H1 (cell line): Measurements from ENCODE around the gene ARSK. TPM values are rescaled to one million over a fixed set of nuclear protein-coding genes. Genes with fewer than 3 reads are reported as not detected.

Source experiments
- CTCF ChIA-PET: fragments of 300-600 bp; sonication (Branson Sonifier 250); formaldehyde crosslinking; loops from one replicate; lab custom pipeline; 2021; ENCODE audit not compliant: partially characterized antibody; lab: Charles Lee
- POLR2A ChIA-PET: fragments of 300-600 bp; sonication (Branson Sonifier 250); formaldehyde crosslinking; loops from one replicate; lab custom pipeline; 2021; ENCODE audit warnings: inconsistent platforms; ENCODE audit not compliant: partially characterized antibody; lab: Charles Lee
- DNase-seq, 2 experiments: peaks; one replicate each; pipeline versions ENCODE4 v3.0.0 to v3.0.0-alpha.2; 2010 to 2022; ENCODE audit warnings: low spot score in 2 of 2, low read depth in 1 of 2, mixed read lengths in 1 of 2
- FAIRE-seq: peaks from 2 replicates; lab custom pipeline; 2011; peaks lifted over from hg19 to GRCh38; lab: Jason Lieb, UNC
- H2AFZ ChIP-seq: 2 replicates; pipeline ENCODE4 v1.8.1; 2012; ENCODE audit warnings: low read length, inconsistent platforms
- H2AK5ac ChIP-seq: 2 replicates; pipeline ENCODE4 v1.6.1; 2013; ENCODE audit warnings: low read depth, low read length
- H2BK120ac ChIP-seq: replicated peaks from 2 replicates; pipeline ENCODE3; 2013; ENCODE audit warnings: low read depth, low read length, inconsistent platforms
- H2BK12ac ChIP-seq: 2 replicates; pipeline ENCODE4 v1.6.1; 2013; ENCODE audit warnings: low read depth, low read length
- H2BK15ac ChIP-seq: 2 replicates; pipeline ENCODE4 v1.6.1; 2013; ENCODE audit warnings: low read length
- H2BK20ac ChIP-seq: 2 replicates; pipeline ENCODE4 v1.6.1; 2013; ENCODE audit warnings: low read length
- H2BK5ac ChIP-seq: 2 replicates; pipeline ENCODE4 v1.6.1; 2013; ENCODE audit warnings: low read depth, low read length
- H3K14ac ChIP-seq: 2 replicates; pipeline ENCODE4 v1.6.1; 2013; ENCODE audit warnings: inconsistent platforms; ENCODE audit not compliant: insufficient read length
- H3K18ac ChIP-seq: 2 replicates; pipeline ENCODE4 v1.6.1; 2013; ENCODE audit warnings: low read length; ENCODE audit errors: extremely low read depth
- H3K23ac ChIP-seq: 2 replicates; pipeline ENCODE4 v1.6.1; 2013; ENCODE audit warnings: inconsistent platforms; ENCODE audit not compliant: insufficient read length
- H3K23me2 ChIP-seq: 2 replicates; pipeline ENCODE4 v1.6.1; 2013; ENCODE audit warnings: low read depth, low read length
- H3K27ac ChIP-seq: 2 replicates; pipeline ENCODE4 v1.6.1; 2011; ENCODE audit warnings: low read depth, low read length, inconsistent platforms
- H3K27me3 ChIP-seq, 4 experiments: replicated peaks in 1 of 4; 1 replicate in 1 of 4; 2 replicates in 3 of 4; pipeline versions ENCODE4 v1.6.1 to v1.8.1; 2011 to 2013; ENCODE audit warnings: low read length in 3 of 4, mild to moderate bottlenecking in 3 of 4, inconsistent platforms in 2 of 4, mixed read lengths in 2 of 4, moderate library complexity in 1 of 4; ENCODE audit not compliant: control insufficient read depth in 3 of 4, insufficient read depth in 3 of 4; ENCODE audit errors: extremely low read depth in 1 of 4
- H3K36me3 ChIP-seq, 4 experiments: 2 replicates each; pipeline versions ENCODE4 v1.6.1 to v1.8.1; 2011 to 2013; ENCODE audit warnings: mild to moderate bottlenecking in 4 of 4, low read length in 3 of 4, moderate library complexity in 2 of 4, control low read depth in 1 of 4, inconsistent platforms in 1 of 4; ENCODE audit not compliant: insufficient read depth in 4 of 4, control insufficient read depth in 2 of 4
- H3K4ac ChIP-seq: replicated peaks from 2 replicates; pipeline ENCODE3; 2013; ENCODE audit warnings: low read length, low read depth, mixed read lengths, inconsistent platforms; ENCODE audit not compliant: insufficient read length
- H3K4me1 ChIP-seq, 4 experiments: replicated peaks in 1 of 4; 1 replicate in 1 of 4; 2 replicates in 3 of 4; pipeline versions ENCODE4 v1.6.1 to v1.8.1; 2011 to 2013; ENCODE audit warnings: low read length in 3 of 4, inconsistent platforms in 2 of 4, mixed read lengths in 1 of 4; ENCODE audit not compliant: insufficient read depth in 4 of 4, control insufficient read depth in 3 of 4
- H3K4me2 ChIP-seq, 2 experiments: 2 replicates each; pipeline versions ENCODE4 v1.6.1 to v1.8.1; 2011 to 2013; ENCODE audit warnings: low read depth in 2 of 2, low read length in 2 of 2, control low read depth in 1 of 2, inconsistent platforms in 1 of 2, mild to moderate bottlenecking in 1 of 2; ENCODE audit not compliant: insufficient read depth in 1 of 2
- H3K4me3 ChIP-seq, 4 experiments: fragments of 200-600, 300-600 bp in 1 of 4; sonication (generic), shearing (Covaris generic), sonication (Bioruptor Twin) in 1 of 4; 2 replicates each; pipeline versions ENCODE4 v1.5.1 to v1.8.1; 2011 to 2016; ENCODE audit warnings: low read length in 4 of 4, low read depth in 3 of 4, control low read depth in 2 of 4, inconsistent platforms in 2 of 4, mild to moderate bottlenecking in 2 of 4, mixed read lengths in 1 of 4, moderate library complexity in 1 of 4; ENCODE audit not compliant: insufficient read depth in 2 of 4; ENCODE audit errors: extremely low read depth in 1 of 4
- H3K56ac ChIP-seq: replicated peaks from 2 replicates; pipeline ENCODE3; 2013; ENCODE audit warnings: low read depth, mild to moderate bottlenecking, mixed read lengths, low read length, inconsistent platforms; ENCODE audit not compliant: insufficient read length
- H3K79me1 ChIP-seq: 2 replicates; pipeline ENCODE4 v1.6.1; 2013; ENCODE audit warnings: low read depth, low read length, control low read depth
- H3K79me2 ChIP-seq, 2 experiments: 2 replicates each; pipeline versions ENCODE4 v1.6.1 to v1.8.1; 2012 to 2013; ENCODE audit warnings: low read length in 2 of 2, mild to moderate bottlenecking in 2 of 2, inconsistent platforms in 1 of 2; ENCODE audit not compliant: insufficient read depth in 2 of 2, control insufficient read depth in 1 of 2
- H3K9ac ChIP-seq, 4 experiments: replicated peaks in 1 of 4; 1 replicate in 1 of 4; 2 replicates in 3 of 4; pipeline versions ENCODE4 v1.6.1 to v1.8.1; 2011 to 2013; ENCODE audit warnings: low read depth in 3 of 4, low read length in 3 of 4, control low read depth in 2 of 4, mild to moderate bottlenecking in 2 of 4, moderate library complexity in 2 of 4, inconsistent platforms in 1 of 4; ENCODE audit errors: extremely low read depth in 1 of 4
- H3K9me3 ChIP-seq, 2 experiments: 2 replicates each; pipeline versions ENCODE4 v1.6.1 to v1.8.1; 2012 to 2013; ENCODE audit warnings: mild to moderate bottlenecking in 2 of 2, moderate library complexity in 2 of 2, control low read depth in 1 of 2, inconsistent platforms in 1 of 2, low read depth in 1 of 2, low read length in 1 of 2, mixed read lengths in 1 of 2; ENCODE audit not compliant: insufficient read depth in 2 of 2
- H4K20me1 ChIP-seq, 2 experiments: replicated peaks in 1 of 2; 2 replicates each; pipeline versions ENCODE3 to v1.8.1; 2011 to 2013; ENCODE audit warnings: inconsistent platforms in 2 of 2, low read length in 2 of 2, mild to moderate bottlenecking in 1 of 2; ENCODE audit not compliant: insufficient read depth in 2 of 2, control insufficient read depth in 1 of 2
- H4K5ac ChIP-seq: 2 replicates; pipeline ENCODE4 v1.6.1; 2013; ENCODE audit warnings: low read length, low read depth, mixed read lengths, inconsistent platforms; ENCODE audit not compliant: insufficient read length
- H4K8ac ChIP-seq: 2 replicates; pipeline ENCODE4 v1.8.0; 2013; ENCODE audit warnings: mild to moderate bottlenecking, moderate library complexity, low read length, inconsistent platforms; ENCODE audit not compliant: insufficient read depth; ENCODE audit errors: extremely low read depth
- H4K91ac ChIP-seq: replicated peaks from 2 replicates; pipeline ENCODE3; 2013; ENCODE audit warnings: low read length, mixed read lengths, inconsistent platforms; ENCODE audit not compliant: insufficient read length
- BRCA1 ChIP-seq: IDR thresholded peaks from 2 replicates; pipeline ENCODE4 v1.6.1; 2012; ENCODE audit warnings: low read depth, low read length, improper control_type of control experiment
- CREB1 ChIP-seq: IDR thresholded peaks from 2 replicates; pipeline ENCODE4 v1.6.1; 2012; ENCODE audit warnings: inconsistent platforms
- EP300 ChIP-seq, 2 experiments: IDR thresholded peaks; 1 replicate in 1 of 2; 2 replicates in 1 of 2; pipeline ENCODE4 v1.6.1; 2011 to 2012; ENCODE audit warnings: low read depth in 2 of 2, low read length in 2 of 2, mild to moderate bottlenecking in 2 of 2, borderline replicate concordance in 1 of 2, inconsistent platforms in 1 of 2, moderate library complexity in 1 of 2
- EZH2 ChIP-seq: fragments of 200-600 bp; sonication (generic); IDR thresholded peaks from 2 replicates; pipeline ENCODE4 v1.7.1; 2012; ENCODE audit warnings: low read depth, mild to moderate bottlenecking, moderate library complexity, low read length, inconsistent platforms; ENCODE audit not compliant: severe bottlenecking
- FOSL1 ChIP-seq: IDR thresholded peaks from 2 replicates; pipeline ENCODE4 v1.6.1; 2011; ENCODE audit warnings: mild to moderate bottlenecking, low read depth, low read length, moderate library complexity; ENCODE audit not compliant: insufficient read depth
- GABPA ChIP-seq: IDR thresholded peaks from 2 replicates; pipeline ENCODE4 v1.6.1; 2011; ENCODE audit warnings: mild to moderate bottlenecking, low read length, moderate library complexity, borderline replicate concordance; ENCODE audit not compliant: insufficient read depth
- HDAC2 ChIP-seq, 2 experiments: fragments of 300-600 bp in 1 of 2; sonication (generic) in 1 of 2; IDR thresholded peaks; 2 replicates each; pipeline ENCODE4 v1.6.1; 2011 to 2012; ENCODE audit warnings: low read depth in 2 of 2, low read length in 2 of 2, mild to moderate bottlenecking in 2 of 2, moderate library complexity in 2 of 2, borderline replicate concordance in 1 of 2, inconsistent platforms in 1 of 2
- SIN3A ChIP-seq, 2 experiments: IDR thresholded peaks in 1 of 2; conservative IDR thresholded peaks in 1 of 2; 2 replicates each; pipeline ENCODE4 v1.6.1; 2011 to 2012; ENCODE audit warnings: low read length in 2 of 2, improper control_type of control experiment in 1 of 2, low read depth in 1 of 2, mild to moderate bottlenecking in 1 of 2
- SP4 ChIP-seq: IDR thresholded peaks from 2 replicates; pipeline ENCODE4 v1.6.1; 2012; ENCODE audit warnings: low read length, inconsistent platforms
- TCF12 ChIP-seq: IDR thresholded peaks from 2 replicates; pipeline ENCODE4 v1.6.1; 2011; ENCODE audit warnings: low read depth, mild to moderate bottlenecking, low read length
- TEAD4 ChIP-seq: IDR thresholded peaks from 2 replicates; pipeline ENCODE4 v1.6.1; 2012; ENCODE audit warnings: low read depth, low read length, inconsistent platforms, mixed read lengths
- YY1 ChIP-seq: IDR thresholded peaks from 2 replicates; pipeline ENCODE4 v1.6.1; 2011; ENCODE audit warnings: low read depth, mild to moderate bottlenecking, low read length
- WGBS, 2 experiments: shearing (Covaris generic) in 1 of 2; methylation state at CpG; one replicate each; pipeline versions ENCODE4 v1.1.6 to v1.1.7; 2013 to 2015; ENCODE audit warnings: low lambda C conversion rate in 2 of 2, mixed read lengths in 2 of 2, inconsistent platforms in 1 of 2, low coverage in 1 of 2, missing lambda C conversion rate in 1 of 2; ENCODE audit not compliant: insufficient replicate concordance in 2 of 2, insufficient coverage in 1 of 2, insufficient read length in 1 of 2; ENCODE audit errors: extremely low coverage in 1 of 2, missing lambda C conversion rate in 1 of 2; 5-methylcytosine and 5-hydroxymethylcytosine counted together
- polyA plus RNA-seq, 7 experiments: library from polyadenylated mRNA; depleted of rRNA in 3 of 7; stranded (reverse) in 5 of 7; unstranded in 2 of 7; fragments of >200 nt in 5 of 7; fragments of 200-250 nt in 2 of 7; gene quantifications; 1 replicate in 5 of 7; 2 replicates in 1 of 7; 4 replicates in 1 of 7; pipeline versions ENCODE4 v1.2.1 to v1.2.3, GENCODE V29; 2011 to 2013; ENCODE audit warnings: missing spikeins in 2 of 7, mixed read lengths in 2 of 7
- total RNA-seq: library from RNA; stranded (reverse); fragmentation: NEBNext Ultra II Directional; extraction: Animal tissue kit (Norgen Biotek cat#: 25700); gene quantifications from 2 replicates; pipeline ENCODE4 v1.2.1, GENCODE V29; 2021
- TF ChIP-seq, protein P1 (sequence below): IDR thresholded peaks from 2 replicates; pipeline ENCODE4 v1.6.1; 2011; ENCODE audit warnings: low read length, improper control_type of control experiment

The ARSK gene
- total and polyA plus RNA-seq, 2 of the 8 experiments (the other 6 are each of a cell fraction or from before 2014, with no cell fraction given), result 8.4 to 14.1 TPM

DNA sequence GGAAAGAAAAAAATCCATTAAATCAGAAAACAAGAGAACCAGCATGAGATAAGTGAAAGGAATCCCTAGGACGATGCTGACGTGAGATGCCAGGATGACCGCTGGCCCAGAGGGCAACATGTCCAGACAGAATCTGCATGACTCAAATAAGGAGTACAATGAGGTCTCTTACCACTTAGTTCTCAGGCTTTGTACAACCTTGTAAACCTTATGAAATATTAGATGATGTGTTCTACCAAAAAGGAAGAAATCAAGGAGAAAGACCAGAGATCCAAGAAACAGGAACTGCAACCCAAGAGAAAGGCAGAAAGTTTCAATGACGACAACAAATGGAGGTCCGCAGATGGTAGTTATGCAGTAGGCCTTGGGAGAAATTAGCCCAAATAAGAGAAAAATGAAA, 62.2 kb downstream of the ARSK start:
- no peak overlapping the region for H4K91ac ChIP-seq
- peaks cover 0 to 6% of the 10 kb centered on the region in 2 experiments; a peak in 2 of 4 replicates for H3K9me3 ChIP-seq
- H2BK120ac ChIP-seq, result no peak overlapping the region
- H3K9ac ChIP-seq, result no peak overlapping the region
- FAIRE-seq (no peak), DNase-seq (no peak)
- no peak overlapping the region for H3K23ac ChIP-seq
- H3K79me1 ChIP-seq, result no peaks in the 10 kb centered on the region
- H3K36me3 ChIP-seq, result no peaks in the 10 kb centered on the region
- H2BK5ac ChIP-seq, result no peak overlapping the region
- no peaks in the 10 kb centered on the region for H3K79me2 ChIP-seq
- H3K4ac ChIP-seq, result no peak overlapping the region
- no peak overlapping the region for H2BK20ac ChIP-seq
- peaks cover 6 to 13% (median 9%) of the 10 kb centered on the region in 4 experiments for H3K4me1 ChIP-seq
- H2AK5ac ChIP-seq, result no peak overlapping the region
- ChIA-PET POLR2A (no interaction called here), CTCF (no interaction called here)
- no peak overlapping the region for H2BK12ac ChIP-seq
- H3K4me3 ChIP-seq, result no peak overlapping the region
- H4K8ac ChIP-seq, result no peak overlapping the region
- WGBS, 2 experiments, result 85% methylated on average over 5 of the region's 5 CpGs; no CpG with 5 or more reads in 1 of the 2 experiments
- peaks cover 15% of the 10 kb centered on the region for H3K23me2 ChIP-seq
- no peak overlapping the region for H2AFZ ChIP-seq
- no peak overlapping the region for H4K5ac ChIP-seq
- no peak overlapping the region for H3K27ac ChIP-seq
- H3K27me3 ChIP-seq, result peaks cover 10 to 39% (median 35%) of the 10 kb centered on the region in 4 experiments
- H4K20me1 ChIP-seq, result no peaks in the 10 kb centered on the region
- no peak overlapping the region for H3K56ac ChIP-seq
- H2BK15ac ChIP-seq, result no peak overlapping the region
- H3K14ac ChIP-seq, result no peak overlapping the region
- H3K18ac ChIP-seq, result no peak overlapping the region
- no peak overlapping the region for H3K4me2 ChIP-seq
- TF ChIP-seq, protein P1, sequence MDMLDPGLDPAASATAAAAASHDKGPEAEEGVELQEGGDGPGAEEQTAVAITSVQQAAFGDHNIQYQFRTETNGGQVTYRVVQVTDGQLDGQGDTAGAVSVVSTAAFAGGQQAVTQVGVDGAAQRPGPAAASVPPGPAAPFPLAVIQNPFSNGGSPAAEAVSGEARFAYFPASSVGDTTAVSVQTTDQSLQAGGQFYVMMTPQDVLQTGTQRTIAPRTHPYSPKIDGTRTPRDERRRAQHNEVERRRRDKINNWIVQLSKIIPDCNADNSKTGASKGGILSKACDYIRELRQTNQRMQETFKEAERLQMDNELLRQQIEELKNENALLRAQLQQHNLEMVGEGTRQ, result no peak
- TF ChIP-seq CREB1 (no peak), SP4 (no peak), FOSL1 (no peak), TEAD4 (no peak), BRCA1 (no peak), EP300 (IDR thresholded peaks at IDR 0.05; ENCODE audit: borderline replicate concordance in 1 of 2, low read depth in 2 of 2, low read length in 2 of 2) (no peak), SIN3A (conservative IDR thresholded peaks at IDR 0.05 in 1 of 2, IDR thresholded peaks at IDR 0.05 in 1 of 2; ENCODE audit: low read depth in 1 of 2, low read length in 2 of 2) (no peak), HDAC2 (IDR thresholded peaks at IDR 0.05; ENCODE audit: borderline replicate concordance in 1 of 2, low read depth in 2 of 2, low read length in 2 of 2) (no peak), TCF12 (no peak), GABPA (no peak), YY1 (no peak), EZH2 (no peak)
